GM23248 (cell line): Measurements from ENCODE around the gene NPSR1. TPM values are rescaled to one million over a fixed set of nuclear protein-coding genes. Genes with fewer than 3 reads are reported as not detected.

ENCODE experiments used
- DNase-seq: peaks from one replicate; pipeline ENCODE4 v3.0.0-alpha.2; 2015
- H2AFZ ChIP-seq: fragments of 200-600 bp; sonication (generic); 2 replicates; pipeline ENCODE4 v1.6.1; 2016; ENCODE audit warnings: antibody characterized with exemption
- H3F3A ChIP-seq: fragments of 200-600 bp; sonication (generic); 2 replicates; pipeline ENCODE4 v1.6.1; 2016; ENCODE audit warnings: mild to moderate bottlenecking, antibody characterized with exemption, mixed run types; ENCODE audit not compliant: insufficient read depth
- H3K27ac ChIP-seq: fragments of 200-600 bp; sonication (generic); 2 replicates; pipeline ENCODE4 v1.5.1; 2016; ENCODE audit warnings: mild to moderate bottlenecking
- H3K27me3 ChIP-seq: fragments of 200-600 bp; sonication (generic); replicated peaks from 2 replicates; pipeline ENCODE4 v1.6.1; 2016; ENCODE audit warnings: mild to moderate bottlenecking; ENCODE audit not compliant: insufficient read depth
- H3K36me3 ChIP-seq: fragments of 200-600 bp; sonication (generic); 2 replicates; pipeline ENCODE4 v1.6.1; 2016; ENCODE audit warnings: low read depth, mild to moderate bottlenecking
- H3K4me1 ChIP-seq: fragments of 200-600 bp; sonication (generic); 2 replicates; pipeline ENCODE4 v1.6.1; 2016; ENCODE audit warnings: mild to moderate bottlenecking; ENCODE audit not compliant: insufficient read depth
- H3K4me2 ChIP-seq: fragments of 200-600 bp; sonication (generic); one replicate; pipeline ENCODE4 v1.6.1; 2016; ENCODE audit warnings: mild to moderate bottlenecking; ENCODE audit not compliant: unreplicated experiment
- H3K4me3 ChIP-seq: fragments of 200-600 bp; sonication (generic); 2 replicates; pipeline ENCODE4 v1.5.1; 2016; ENCODE audit warnings: mild to moderate bottlenecking
- H3K79me2 ChIP-seq: fragments of 200-600 bp; sonication (generic); 2 replicates; pipeline ENCODE4 v1.6.1; 2016; ENCODE audit warnings: mild to moderate bottlenecking; ENCODE audit not compliant: insufficient read depth
- H3K9ac ChIP-seq: fragments of 200-600 bp; sonication (generic); 2 replicates; pipeline ENCODE4 v1.6.1; 2016; ENCODE audit warnings: mild to moderate bottlenecking
- H3K9me2 ChIP-seq: fragments of 200-600 bp; sonication (generic); 2 replicates; pipeline ENCODE4 v1.6.1; 2016; ENCODE audit warnings: mixed run types, mild to moderate bottlenecking, moderate library complexity; ENCODE audit not compliant: insufficient read depth
- H3K9me3 ChIP-seq: fragments of 200-600 bp; sonication (generic); one replicate; pipeline ENCODE4 v1.6.1; 2017; ENCODE audit warnings: low read depth
- H4K20me1 ChIP-seq: fragments of 200-600 bp; sonication (generic); 2 replicates; pipeline ENCODE4 v1.6.0; 2016; ENCODE audit not compliant: insufficient read depth
- EZH2 ChIP-seq: fragments of 200-600 bp; sonication (generic); IDR thresholded peaks from 2 replicates; pipeline ENCODE4 v1.6.1; 2018; ENCODE audit warnings: antibody characterized with exemption, mild to moderate bottlenecking; ENCODE audit not compliant: insufficient read depth, poor library complexity, severe bottlenecking
- EZH2phosphoT487 ChIP-seq: fragments of 200-600 bp; sonication (generic); IDR thresholded peaks from 2 replicates; pipeline ENCODE4 v1.6.1; 2018; ENCODE audit warnings: antibody characterized with exemption, moderate library complexity, mild to moderate bottlenecking, low read depth; ENCODE audit not compliant: insufficient read depth
- WGBS, 2 experiments: methylation state at CpG; one replicate each; pipeline ENCODE4 v1.1.6; 2015 to 2017; ENCODE audit warnings: low lambda C conversion rate in 2 of 2, low coverage in 1 of 2; ENCODE audit errors: missing lambda C conversion rate in 2 of 2; 5-methylcytosine and 5-hydroxymethylcytosine counted together
- in situ Hi-C: fragments of 300-500 bp; cut with MboI; formaldehyde crosslinking; loops from 2 replicates; pipeline ENCODE4 v1.15.0; 2020
- polyA plus RNA-seq: library from polyadenylated mRNA; unstranded; fragments of >200 nt; fragmentation: Nextera tagmentation; extraction: Ambion mirVana; gene quantifications from 2 replicates; pipeline ENCODE4 v1.2.1, GENCODE V29; 2016
- total RNA-seq: library from RNA; depleted of rRNA; stranded (reverse); fragments of >200 nt; shearing (Covaris generic); gene quantifications from 2 replicates; pipeline ENCODE4 v1.2.3, GENCODE V29; 2014

The NPSR1 gene
- total and polyA plus RNA-seq, 2 experiments from 2014 or later, result not detected

DNA sequence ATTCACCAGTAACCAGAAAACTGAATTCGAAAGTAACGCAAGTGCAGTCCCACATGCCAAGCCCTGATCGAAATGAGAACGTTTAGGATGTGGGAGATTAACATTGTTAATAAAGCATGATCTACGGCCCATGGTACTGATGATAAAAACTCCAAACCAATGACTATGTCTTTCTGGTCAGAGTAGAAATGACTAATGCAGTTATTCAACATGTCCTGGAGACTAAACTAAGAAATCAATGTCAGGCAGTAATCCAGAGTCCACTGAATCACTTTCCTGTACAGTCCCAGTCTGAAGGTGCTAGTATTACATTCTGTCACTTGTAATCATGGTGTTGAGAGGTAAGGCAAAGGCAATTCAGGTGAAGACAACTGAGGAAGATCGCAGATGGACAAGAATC, 14.4 kb downstream of the NPSR1 start:
- WGBS, 2 experiments, result 5 to 8% methylated on average over 6 of the region's 6 CpGs
- Histone ChIP-seq H3K27me3 (peaks cover 54% of the 10 kb centered on the region), H4K20me1 (no peaks in the 10 kb centered on the region), H3K9me3 (no peaks in the 10 kb centered on the region), H3K27ac (no peak overlapping the region), H3K4me3 (peak overlapping the region; percentile 14; the same call in 1 of the 2 replicates), H3K4me1 (peaks cover 8% of the 10 kb centered on the region), H3K79me2 (no peaks in the 10 kb centered on the region), H3F3A (peaks cover 8% of the 10 kb centered on the region), H3K9ac (no peak overlapping the region), H3K4me2 (peak overlapping the region; percentile 55), H3K36me3 (no peaks in the 10 kb centered on the region), H2AFZ (no peak overlapping the region), H3K9me2 (no peaks in the 10 kb centered on the region)
- DNase-seq, result peak; percentile 70
- in situ Hi-C loops, result no loop called here
- 0 out of 2 replicates have a peak, but pooled peaks have one; percentile 64 for TF ChIP-seq EZH2phosphoT487
- TF ChIP-seq EZH2, result no peak

DNA sequence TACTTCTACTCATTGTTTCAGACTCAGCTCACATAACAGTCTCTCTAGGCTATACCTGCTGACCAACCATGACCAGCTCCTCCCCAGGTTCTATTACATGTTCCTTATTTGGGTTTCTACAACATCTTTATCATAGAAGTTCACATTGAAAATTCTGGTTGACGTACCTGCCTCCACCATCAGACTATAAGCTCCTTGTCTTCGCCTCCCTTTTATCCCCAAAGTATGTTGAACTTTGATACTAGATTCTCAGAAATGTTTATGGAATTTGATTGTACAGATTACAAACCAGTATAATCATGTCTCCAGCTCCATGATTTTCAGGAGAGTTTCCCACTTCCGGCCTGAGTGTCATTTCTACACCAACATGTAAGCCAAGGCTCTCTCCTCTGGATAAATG, 15.0 kb downstream of the NPSR1 start:
- H3K4me3 ChIP-seq, result no peak overlapping the region
- no peaks in the 10 kb centered on the region for H3K79me2 ChIP-seq
- TF ChIP-seq EZH2phosphoT487 (no peak), EZH2 (no peak)
- H3K4me1 ChIP-seq, result peaks cover 8% of the 10 kb centered on the region
- no peak for DNase-seq
- H3K27me3 ChIP-seq, result peaks cover 51% of the 10 kb centered on the region
- H3K4me2 ChIP-seq, result no peak overlapping the region
- no peak overlapping the region for H3K27ac ChIP-seq
- peaks cover 8% of the 10 kb centered on the region for H3F3A ChIP-seq
- H2AFZ ChIP-seq, result no peak overlapping the region
- 21 to 32% methylated on average over 3 of the region's 3 CpGs for WGBS, 2 experiments
- no peak overlapping the region for H3K9ac ChIP-seq
- H3K36me3 ChIP-seq, result no peaks in the 10 kb centered on the region
- H3K9me3 ChIP-seq, result no peaks in the 10 kb centered on the region
- in situ Hi-C loops, result no loop called here
- no peaks in the 10 kb centered on the region for H3K9me2 ChIP-seq
- H4K20me1 ChIP-seq, result no peaks in the 10 kb centered on the region

DNA sequence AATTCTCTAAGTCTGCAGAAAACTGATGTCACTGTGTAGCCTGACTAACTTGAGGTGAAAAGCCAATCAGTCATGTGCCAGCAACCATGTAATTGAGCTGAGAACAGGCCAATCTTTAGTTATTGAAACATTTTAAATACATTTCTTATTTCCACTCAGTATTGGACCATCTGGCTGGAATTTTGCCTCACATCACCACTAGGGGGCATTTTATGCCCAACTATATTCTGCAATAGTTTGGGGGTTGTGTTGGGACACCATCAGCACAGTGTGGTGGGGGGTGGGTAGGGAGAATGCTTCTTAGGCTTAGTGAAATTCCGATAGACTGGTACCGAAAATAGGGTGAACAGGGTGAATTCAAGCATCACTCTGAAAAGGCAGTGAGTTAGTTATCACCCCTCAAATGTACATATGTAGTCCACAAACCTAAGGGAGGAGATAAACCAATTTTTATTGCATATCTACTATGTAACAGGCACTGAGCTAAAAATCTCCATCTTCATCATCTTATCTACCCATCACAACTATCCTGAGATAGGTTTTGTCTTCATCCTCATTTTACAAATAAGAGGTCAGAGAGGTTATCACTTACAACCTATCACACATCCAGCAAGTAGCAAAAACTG, 17.8 kb downstream of the NPSR1 start:
- Histone ChIP-seq H3K27ac (no peak overlapping the region), H3K27me3 (peaks cover 29% of the 10 kb centered on the region; the same call in 1 of the 2 replicates), H3K79me2 (no peaks in the 10 kb centered on the region), H4K20me1 (no peaks in the 10 kb centered on the region), H3K9ac (no peak overlapping the region), H3K4me2 (no peak overlapping the region), H3K36me3 (no peaks in the 10 kb centered on the region), H2AFZ (no peak overlapping the region), H3F3A (peaks cover 8% of the 10 kb centered on the region), H3K4me3 (no peak overlapping the region), H3K9me2 (no peaks in the 10 kb centered on the region), H3K9me3 (no peaks in the 10 kb centered on the region), H3K4me1 (peaks cover 8% of the 10 kb centered on the region)
- peak; percentile 33 for DNase-seq
- 14 to 18% methylated on average over 2 of the region's 2 CpGs for WGBS, 2 experiments
- no peak for TF ChIP-seq EZH2phosphoT487
- TF ChIP-seq EZH2, result no peak
- in situ Hi-C loops, result no loop called here

DNA sequence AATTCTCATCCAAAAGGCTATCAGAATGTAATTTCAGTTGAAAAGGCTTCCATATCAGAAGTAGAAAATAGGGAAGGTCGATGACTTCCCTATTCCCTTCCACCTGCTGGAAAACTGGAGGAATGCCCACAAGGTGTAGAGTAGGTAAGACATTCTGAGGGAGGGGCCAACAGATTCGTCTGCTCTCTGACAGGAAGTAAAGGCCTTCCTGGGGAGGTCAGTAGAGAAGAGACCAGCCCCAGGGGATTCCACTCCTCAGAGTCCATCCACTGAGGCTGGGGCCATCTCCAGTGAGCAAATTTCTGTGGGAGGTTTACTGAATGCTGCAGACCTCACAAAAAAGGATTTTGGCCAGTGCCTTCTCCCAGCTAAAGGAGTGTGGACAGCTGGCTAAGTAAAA, 19.5 kb downstream of the NPSR1 start:
- H3K36me3 ChIP-seq, result no peaks in the 10 kb centered on the region
- H3K9me3 ChIP-seq, result no peaks in the 10 kb centered on the region
- no peak overlapping the region for H3K4me3 ChIP-seq
- H3K79me2 ChIP-seq, result no peaks in the 10 kb centered on the region
- no peaks in the 10 kb centered on the region for H4K20me1 ChIP-seq
- no peak overlapping the region for H3K9ac ChIP-seq
- H3F3A ChIP-seq, result peaks cover 2% of the 10 kb centered on the region
- H3K27me3 ChIP-seq, result peaks cover 21% of the 10 kb centered on the region; the same call in 1 of the 2 replicates
- H2AFZ ChIP-seq, result no peak overlapping the region
- no peaks in the 10 kb centered on the region for H3K9me2 ChIP-seq
- TF ChIP-seq EZH2phosphoT487 (no peak), EZH2 (no peak)
- no peak for DNase-seq
- no peak overlapping the region for H3K27ac ChIP-seq
- peaks cover 5% of the 10 kb centered on the region for H3K4me1 ChIP-seq
- in situ Hi-C loops, result no loop called here
- H3K4me2 ChIP-seq, result no peak overlapping the region
- WGBS, 2 experiments, result 3 to 7% methylated on average over 2 of the region's 2 CpGs
